ENCODE measurements around the gene IGFBP1.

The IGFBP1 gene

DNA sequence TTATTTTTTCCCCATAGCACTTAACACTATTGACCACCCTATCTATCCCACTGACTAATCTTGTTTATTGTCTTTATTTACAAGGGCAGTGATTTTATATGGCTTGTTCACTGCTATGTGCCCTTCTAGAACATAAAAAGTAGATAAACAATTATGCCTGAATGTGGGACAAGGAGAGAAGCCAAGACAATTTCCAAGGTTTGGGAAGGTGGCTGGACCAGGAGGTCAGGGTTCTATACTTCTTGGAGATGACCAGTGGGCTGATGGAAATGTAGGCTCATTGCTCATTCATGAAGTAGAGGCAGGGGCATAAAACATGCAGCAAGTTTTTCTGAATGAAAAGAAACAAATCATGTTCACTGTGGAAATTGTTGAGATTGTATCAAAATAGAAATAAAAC, 21.3 kb downstream of the IGFBP1 start:
- no peak overlapping the region for H3K27ac ChIP-seq (ENCODE audit: low read length, poor library complexity, severe bottlenecking)
- no peaks in the 10 kb centered on the region for H3K79me1 ChIP-seq (replicated peaks; ENCODE audit: low read length, poor library complexity, severe bottlenecking)
- H3K4me2 ChIP-seq (ENCODE audit: low read length, poor library complexity, severe bottlenecking), result no peak overlapping the region
- H2AK5ac ChIP-seq (ENCODE audit: low read length, severe bottlenecking), result no peak overlapping the region
- no peak overlapping the region for H3K9ac ChIP-seq (ENCODE audit: low read length)
- H3K27me3 ChIP-seq (ENCODE audit: control insufficient read depth in 1 of 2, insufficient read depth in 1 of 2, low read length in 2 of 2), result no peaks in the 10 kb centered on the region
- H2BK15ac ChIP-seq (ENCODE audit: low read depth, poor library complexity, severe bottlenecking), result no peak overlapping the region
- H2AFZ ChIP-seq (ENCODE audit: low read depth, low read length), result no peak overlapping the region
- H3K4me1 ChIP-seq (ENCODE audit: control insufficient read depth, insufficient read depth, low read depth, low read length), result no peaks in the 10 kb centered on the region
- H3K36me3 ChIP-seq (ENCODE audit: control insufficient read depth in 1 of 2, insufficient read depth in 2 of 2, low read depth in 1 of 2, low read length in 2 of 2), result peaks cover 5 to 33% of the 10 kb centered on the region in 2 experiments
- H3K18ac ChIP-seq (ENCODE audit: low read depth in 1 of 2, low read length in 2 of 2), result no peak overlapping the region
- no peak for DNase-seq
- no peak overlapping the region for H2BK120ac ChIP-seq (ENCODE audit: low read depth, low read length)
- H4K8ac ChIP-seq (ENCODE audit: low read length), result no peak overlapping the region
- no peak overlapping the region for H2BK5ac ChIP-seq (ENCODE audit: low read depth, low read length, poor library complexity, severe bottlenecking)
- H4K91ac ChIP-seq (ENCODE audit: low read length), result no peak overlapping the region
- no peaks in the 10 kb centered on the region for H3K9me3 ChIP-seq (ENCODE audit: control insufficient read depth, low read length)
- H2BK12ac ChIP-seq (ENCODE audit: low read length in 2 of 2), result no peak overlapping the region
- no peak overlapping the region for H3K14ac ChIP-seq (ENCODE audit: low read length in 2 of 2)
- H3K4me3 ChIP-seq (ENCODE audit: insufficient read depth in 1 of 2, low read depth in 1 of 2, low read length in 2 of 2), result no peak overlapping the region
- no peak overlapping the region for H3K4ac ChIP-seq (ENCODE audit: low read depth in 1 of 2, low read length in 2 of 2)
- no peak overlapping the region for H3K23ac ChIP-seq (ENCODE audit: low read length in 2 of 2)

- Histone ChIP-seq H2AK5ac (ENCODE audit: low read length, severe bottlenecking) (no peak overlapping the region), H3K4me1 (ENCODE audit: control insufficient read depth, insufficient read depth, low read depth, low read length) (no peaks in the 10 kb centered on the region), H3K23ac (ENCODE audit: low read length in 2 of 2) (no peak overlapping the region), H3K14ac (ENCODE audit: low read length in 2 of 2) (no peak overlapping the region), H3K9ac (ENCODE audit: low read length) (no peak overlapping the region), H3K36me3 (ENCODE audit: control insufficient read depth in 1 of 2, insufficient read depth in 2 of 2, low read depth in 1 of 2, low read length in 2 of 2) (peaks cover 10 to 46% of the 10 kb centered on the region in 2 experiments), H3K18ac (ENCODE audit: low read depth in 1 of 2, low read length in 2 of 2) (no peak overlapping the region), H3K4me3 (ENCODE audit: insufficient read depth in 1 of 2, low read depth in 1 of 2, low read length in 2 of 2) (no peak overlapping the region), H4K91ac (ENCODE audit: low read length) (no peak overlapping the region), H3K27me3 (ENCODE audit: control insufficient read depth in 1 of 2, insufficient read depth in 1 of 2, low read length in 2 of 2) (no peaks in the 10 kb centered on the region), H3K79me1 (replicated peaks; ENCODE audit: low read length, poor library complexity, severe bottlenecking) (no peaks in the 10 kb centered on the region), H3K9me3 (ENCODE audit: control insufficient read depth, low read length) (no peaks in the 10 kb centered on the region), H2BK5ac (ENCODE audit: low read depth, low read length, poor library complexity, severe bottlenecking) (no peak overlapping the region), H2BK12ac (ENCODE audit: low read length in 2 of 2) (no peak overlapping the region), H3K27ac (ENCODE audit: low read length, poor library complexity, severe bottlenecking) (no peak overlapping the region), H2BK120ac (ENCODE audit: low read depth, low read length) (no peak overlapping the region), H2AFZ (ENCODE audit: low read depth, low read length) (no peak overlapping the region), H3K4ac (ENCODE audit: low read depth in 1 of 2, low read length in 2 of 2) (no peak overlapping the region), H2BK15ac (ENCODE audit: low read depth, poor library complexity, severe bottlenecking) (no peak overlapping the region), H4K8ac (ENCODE audit: low read length) (no peak overlapping the region), H3K4me2 (ENCODE audit: low read length, poor library complexity, severe bottlenecking) (no peak overlapping the region)
- 89% methylated on average over 2 of the region's 3 CpGs for WGBS
- DNase-seq, result no peak
These were observed 22.6 kb downstream of the IGFBP1 start for GRCh38 chr7:45910855-45911254.

DNA sequence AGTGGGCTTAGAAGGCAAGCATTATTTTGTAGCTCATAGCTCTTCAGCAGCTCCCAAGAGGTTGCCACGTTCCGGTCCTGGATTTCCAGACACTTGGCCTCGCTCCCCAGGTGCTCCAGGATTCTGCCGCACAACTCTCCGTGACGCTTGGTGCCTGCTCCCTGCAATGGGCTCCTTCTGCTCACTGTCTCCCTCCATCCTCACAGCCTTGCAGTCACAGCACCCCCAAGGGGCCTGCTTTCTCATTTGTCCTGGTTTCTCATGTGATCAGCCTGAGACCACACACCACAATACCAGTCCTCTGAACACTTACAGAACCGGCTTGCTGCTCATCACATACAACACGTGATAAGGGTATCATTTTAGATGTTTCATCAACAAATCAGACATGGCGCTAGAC, 23.0 kb downstream of the IGFBP1 start:
- Histone ChIP-seq H3K27me3 (ENCODE audit: control insufficient read depth in 1 of 2, insufficient read depth in 1 of 2, low read length in 2 of 2) (no peaks in the 10 kb centered on the region), H3K4ac (ENCODE audit: low read depth in 1 of 2, low read length in 2 of 2) (no peak overlapping the region), H3K27ac (ENCODE audit: low read length, poor library complexity, severe bottlenecking) (no peak overlapping the region), H3K23ac (ENCODE audit: low read length in 2 of 2) (no peak overlapping the region), H2BK5ac (ENCODE audit: low read depth, low read length, poor library complexity, severe bottlenecking) (no peak overlapping the region), H3K9me3 (ENCODE audit: control insufficient read depth, low read length) (no peaks in the 10 kb centered on the region), H3K9ac (ENCODE audit: low read length) (no peak overlapping the region), H2AFZ (ENCODE audit: low read depth, low read length) (no peak overlapping the region), H3K79me1 (replicated peaks; ENCODE audit: low read length, poor library complexity, severe bottlenecking) (no peaks in the 10 kb centered on the region), H3K4me2 (ENCODE audit: low read length, poor library complexity, severe bottlenecking) (no peak overlapping the region), H3K36me3 (ENCODE audit: control insufficient read depth in 1 of 2, insufficient read depth in 2 of 2, low read depth in 1 of 2, low read length in 2 of 2) (peaks cover 10 to 51% of the 10 kb centered on the region in 2 experiments), H3K4me3 (ENCODE audit: insufficient read depth in 1 of 2, low read depth in 1 of 2, low read length in 2 of 2) (no peak overlapping the region), H2AK5ac (ENCODE audit: low read length, severe bottlenecking) (no peak overlapping the region), H3K18ac (ENCODE audit: low read depth in 1 of 2, low read length in 2 of 2) (no peak overlapping the region), H3K4me1 (ENCODE audit: control insufficient read depth, insufficient read depth, low read depth, low read length) (no peaks in the 10 kb centered on the region), H3K14ac (ENCODE audit: low read length in 2 of 2) (no peak overlapping the region), H4K91ac (ENCODE audit: low read length) (no peak overlapping the region), H2BK12ac (ENCODE audit: low read length in 2 of 2) (no peak overlapping the region), H2BK120ac (ENCODE audit: low read depth, low read length) (no peak overlapping the region), H4K8ac (ENCODE audit: low read length) (no peak overlapping the region), H2BK15ac (ENCODE audit: low read depth, poor library complexity, severe bottlenecking) (no peak overlapping the region)
- DNase-seq, result peak; percentile 11
- WGBS, result 86% methylated on average over 9 of the region's 9 CpGs

DNA sequence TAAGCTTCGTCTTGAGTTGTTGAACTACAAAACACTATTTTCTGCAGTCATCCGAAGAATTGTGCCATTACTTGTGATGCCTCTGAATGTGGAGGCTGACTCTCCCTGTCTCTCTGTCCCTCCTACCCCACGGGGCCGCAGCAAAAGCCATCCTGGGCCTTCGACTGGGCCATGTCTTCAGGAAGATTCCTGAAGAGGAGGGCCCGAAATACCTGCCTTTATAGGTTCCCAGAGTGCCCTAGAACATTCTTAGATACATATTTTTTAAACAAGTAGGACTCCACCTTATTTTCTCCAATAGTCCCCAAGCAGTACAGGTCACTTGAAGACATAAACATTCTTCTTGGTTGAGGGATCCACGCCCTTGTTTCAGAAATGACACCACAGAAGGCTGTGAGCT, 24.7 kb downstream of the IGFBP1 start:
- Histone ChIP-seq H2AK5ac (ENCODE audit: low read length, severe bottlenecking) (no peak overlapping the region), H3K4me2 (ENCODE audit: low read length, poor library complexity, severe bottlenecking) (no peak overlapping the region), H4K8ac (ENCODE audit: low read length) (no peak overlapping the region), H4K91ac (ENCODE audit: low read length) (no peak overlapping the region), H3K36me3 (ENCODE audit: control insufficient read depth in 1 of 2, insufficient read depth in 2 of 2, low read depth in 1 of 2, low read length in 2 of 2) (peaks cover 13 to 60% of the 10 kb centered on the region in 2 experiments), H3K9me3 (ENCODE audit: control insufficient read depth, low read length) (no peaks in the 10 kb centered on the region), H3K4ac (ENCODE audit: low read depth in 1 of 2, low read length in 2 of 2) (no peak overlapping the region), H3K79me1 (replicated peaks; ENCODE audit: low read length, poor library complexity, severe bottlenecking) (no peaks in the 10 kb centered on the region), H3K9ac (ENCODE audit: low read length) (no peak overlapping the region), H3K27ac (ENCODE audit: low read length, poor library complexity, severe bottlenecking) (no peak overlapping the region), H2AFZ (ENCODE audit: low read depth, low read length) (no peak overlapping the region), H3K4me1 (ENCODE audit: control insufficient read depth, insufficient read depth, low read depth, low read length) (peaks cover 3% of the 10 kb centered on the region), H3K14ac (ENCODE audit: low read length in 2 of 2) (no peak overlapping the region), H3K27me3 (ENCODE audit: control insufficient read depth in 1 of 2, insufficient read depth in 1 of 2, low read length in 2 of 2) (peaks cover 2 to 3% of the 10 kb centered on the region in 2 experiments), H2BK5ac (ENCODE audit: low read depth, low read length, poor library complexity, severe bottlenecking) (no peak overlapping the region), H2BK12ac (ENCODE audit: low read length in 2 of 2) (no peak overlapping the region), H2BK15ac (ENCODE audit: low read depth, poor library complexity, severe bottlenecking) (no peak overlapping the region), H3K4me3 (ENCODE audit: insufficient read depth in 1 of 2, low read depth in 1 of 2, low read length in 2 of 2) (no peak overlapping the region), H3K23ac (ENCODE audit: low read length in 2 of 2) (no peak overlapping the region), H3K18ac (ENCODE audit: low read depth in 1 of 2, low read length in 2 of 2) (no peak overlapping the region), H2BK120ac (ENCODE audit: low read depth, low read length) (no peak overlapping the region)
- WGBS, result 91% methylated on average over 7 of the region's 7 CpGs
- DNase-seq, result no peak
